HepG2 (cell line): ENCODE data around the gene DHX36. TPM values are rescaled to one million over a fixed set of nuclear protein-coding genes. Genes with fewer than 3 reads are reported as not detected.
A peak's percentile ranks its signal among the peaks of the same experiment; 100 is the strongest.

Experiments used
- BCL6 ChIP-seq: IDR thresholded peaks from 2 replicates; pipeline ENCODE4 v1.6.1; 2016; ENCODE audit warnings: missing genetic modification reagents, missing compliant biosample characterization
- DBP ChIP-seq: sonication (generic); formaldehyde crosslinking; IDR thresholded peaks from 2 replicates; pipeline ENCODE4 v1.4.0; 2020; ENCODE audit warnings: missing genetic modification reagents; ENCODE audit errors: not compliant biosample characterization
- DDIT3 ChIP-seq: sonication (generic); formaldehyde crosslinking; IDR thresholded peaks from 2 replicates; pipeline ENCODE4 v1.4.0; 2020; ENCODE audit warnings: mild to moderate bottlenecking, missing genetic modification reagents
- ETV5 ChIP-seq: IDR thresholded peaks from 2 replicates; pipeline ENCODE4 v1.6.1; 2018; ENCODE audit warnings: missing biosample characterization, missing genetic modification reagents, inconsistent platforms, borderline replicate concordance
- GATAD2A ChIP-seq: IDR thresholded peaks from 2 replicates; pipeline ENCODE4 v1.6.1; 2016
- JARID2 ChIP-seq: sonication (generic); formaldehyde crosslinking; IDR thresholded peaks from 2 replicates; pipeline ENCODE4 v1.8.1; 2023; ENCODE audit warnings: missing genetic modification reagents, inconsistent platforms; ENCODE audit not compliant: insufficient replicate concordance
- KAT2B ChIP-seq: fragments of 150-350 bp; IDR thresholded peaks from 2 replicates; pipeline ENCODE4 v1.6.1; 2014; ENCODE audit warnings: low read depth, low read length, borderline replicate concordance
- KDM2A ChIP-seq: sonication (generic); formaldehyde crosslinking; IDR thresholded peaks from 2 replicates; pipeline ENCODE4 v1.4.0; 2020; ENCODE audit warnings: low read depth, missing genetic modification reagents, borderline replicate concordance
- LBX2 ChIP-seq: sonication (generic); formaldehyde crosslinking; IDR thresholded peaks from 2 replicates; pipeline ENCODE4 v1.5.0; 2020; ENCODE audit warnings: missing genetic modification reagents, mild to moderate bottlenecking, borderline replicate concordance
- MAFF ChIP-seq: IDR thresholded peaks from 2 replicates; pipeline ENCODE4 v1.6.1; 2011; ENCODE audit warnings: low read depth, low read length, improper control_type of control experiment
- MXD1 ChIP-seq: sonication (generic); formaldehyde crosslinking; IDR thresholded peaks from 2 replicates; pipeline ENCODE4 v1.4.0; 2020; ENCODE audit warnings: mild to moderate bottlenecking, missing genetic modification reagents
- MZF1 ChIP-seq: sonication (generic); formaldehyde crosslinking; IDR thresholded peaks from 2 replicates; pipeline ENCODE4 v1.8.1; 2023; ENCODE audit warnings: mild to moderate bottlenecking, missing genetic modification reagents, borderline replicate concordance
- POGZ ChIP-seq: sonication (generic); formaldehyde crosslinking; IDR thresholded peaks from 2 replicates; pipeline ENCODE4 v1.4.0; 2020; ENCODE audit warnings: mild to moderate bottlenecking, missing genetic modification reagents
- SNAPC5 ChIP-seq: sonication (generic); formaldehyde crosslinking; IDR thresholded peaks from 2 replicates; pipeline ENCODE4 v1.8.1; 2023; ENCODE audit warnings: mild to moderate bottlenecking, missing genetic modification reagents, borderline replicate concordance
- TSC22D2 ChIP-seq: sonication (generic); formaldehyde crosslinking; IDR thresholded peaks from 2 replicates; pipeline ENCODE4 v1.5.1; 2020; ENCODE audit warnings: missing genetic modification reagents, mild to moderate bottlenecking, borderline replicate concordance
- ZMYM4 ChIP-seq: sonication (generic); formaldehyde crosslinking; IDR thresholded peaks from 2 replicates; pipeline ENCODE4 v1.8.1; 2023; ENCODE audit warnings: mild to moderate bottlenecking, missing genetic modification reagents
- ZNF318 ChIP-seq: sonication (generic); formaldehyde crosslinking; IDR thresholded peaks from 2 replicates; pipeline ENCODE4 v1.4.0; 2020; ENCODE audit warnings: mild to moderate bottlenecking, missing genetic modification reagents
- ZNF670 ChIP-seq: sonication (generic); formaldehyde crosslinking; IDR thresholded peaks from 2 replicates; pipeline ENCODE4 v1.8.0; 2022; ENCODE audit warnings: mild to moderate bottlenecking, missing genetic modification reagents, borderline replicate concordance
- polyA plus RNA-seq, 8 experiments: library from polyadenylated mRNA; depleted of rRNA in 3 of 8; stranded (reverse) in 7 of 8; unstranded in 1 of 8; fragments of >200 nt; fragmentation: Illumina TruSeq in 4 of 8; extraction: Trizol in 4 of 8; gene quantifications; 2 replicates each; pipeline versions ENCODE4 v1.2.1 to v1.2.3, GENCODE V29; 2011 to 2016; ENCODE audit warnings: low read depth in 4 of 8, missing spikeins in 1 of 8, mixed read lengths in 1 of 8; ENCODE audit not compliant: insufficient read depth in 1 of 8
- total RNA-seq, 5 experiments: library from RNA; depleted of rRNA; stranded (reverse); fragments of >200 nt; fragmentation: Illumina TruSeq; extraction: Trizol; gene quantifications; 2 replicates each; pipeline ENCODE4 v1.2.3, GENCODE V29; 2016; ENCODE audit warnings: low read depth in 1 of 5

Gene DHX36
- total and polyA plus RNA-seq, 2 of the 13 experiments (the other 11 are each of a cell fraction or from before 2014, with no cell fraction given), result 30.3 to 44.2 TPM

GRCh38 chr3:154323891-154324738, at the start of gene DHX36 (continued):
- TF ChIP-seq TSC22D2 (CRISPR knock-in tag), result peak; percentile 50; the same call in 1 of the 2 replicates
- TF ChIP-seq SNAPC5 (CRISPR knock-in tag), result no peak
- TF ChIP-seq KAT2B, result no peak
- TF ChIP-seq KDM2A (CRISPR knock-in tag), result peak; percentile 71
- peak; percentile 75 for TF ChIP-seq ETV5 (CRISPR knock-in tag)
- TF ChIP-seq DDIT3 (CRISPR knock-in tag), result no peak
- peak; percentile 90 for TF ChIP-seq GATAD2A (CRISPR knock-in tag)
- no peak for TF ChIP-seq MAFF
- no peak for TF ChIP-seq MZF1 (CRISPR knock-in tag)
- TF ChIP-seq ZNF318 (CRISPR knock-in tag), result no peak
- TF ChIP-seq ZMYM4, result peak; percentile 96
- no peak for TF ChIP-seq DBP (CRISPR knock-in tag)
- no peak for TF ChIP-seq BCL6 (CRISPR knock-in tag)
- 0 out of 2 replicates have a peak, but pooled peaks have one; percentile 29 for TF ChIP-seq MXD1 (CRISPR knock-in tag)
- TF ChIP-seq LBX2 (CRISPR knock-in tag), result no peak
- TF ChIP-seq JARID2 (CRISPR knock-in tag), result peak; percentile 65
- TF ChIP-seq POGZ, result peak; percentile 96
- TF ChIP-seq ZNF670 (CRISPR knock-in tag), result no peak; the same call in 1 of the 2 replicates
